Parathyroid adenoma (tissue), 2 donors: Measurements from ENCODE around the gene TIMM50.
"Not testable (repeated sequence)": the region's sequence is repeated elsewhere in the genome, so short reads cannot be mapped to it uniquely, and the experiment has no call there.

Source experiments
- H2AFZ ChIP-seq: fragments of 300-600 bp; sonication (generic); one replicate; pipeline ENCODE4 v1.7.0; 2017; ENCODE audit warnings: antibody characterized with exemption, mild to moderate bottlenecking
- H3K27ac ChIP-seq: fragments of 300-600 bp; sonication (generic); one replicate; pipeline ENCODE4 v1.7.0; 2017
- H3K27me3 ChIP-seq: fragments of 300-600 bp; sonication (generic); one replicate; pipeline ENCODE4 v1.7.0; 2017; ENCODE audit warnings: low read length; ENCODE audit not compliant: control insufficient read depth, insufficient read depth
- H3K36me3 ChIP-seq: fragments of 300-600 bp; sonication (generic); one replicate; pipeline ENCODE4 v1.7.0; 2017; ENCODE audit warnings: low read length; ENCODE audit not compliant: control insufficient read depth, insufficient read depth
- H3K4me1 ChIP-seq: fragments of 300-600 bp; sonication (generic); one replicate; pipeline ENCODE4 v1.7.0; 2017; ENCODE audit warnings: control low read depth
- H3K4me2 ChIP-seq: fragments of 300-600 bp; sonication (generic); one replicate; pipeline ENCODE4 v1.7.0; 2017; ENCODE audit warnings: low read length
- H3K4me3 ChIP-seq: fragments of 300-600 bp; sonication (generic); one replicate; pipeline ENCODE4 v1.7.0; 2017; ENCODE audit warnings: low read depth, low read length
- H3K79me2 ChIP-seq: fragments of 300-600 bp; sonication (generic); one replicate; pipeline ENCODE4 v1.7.0; 2017; ENCODE audit warnings: control low read depth
- H3K9ac ChIP-seq: fragments of 300-600 bp; sonication (generic); one replicate; pipeline ENCODE4 v1.7.0; 2017; ENCODE audit warnings: mild to moderate bottlenecking
- H3K9me3 ChIP-seq: fragments of 300-600 bp; sonication (generic); one replicate; pipeline ENCODE4 v1.7.0; 2017; ENCODE audit warnings: low read length; ENCODE audit not compliant: control insufficient read depth
- CTCF ChIP-seq: fragments of 300-600 bp; sonication (generic); IDR thresholded peaks from one replicate; pipeline ENCODE4 v1.7.0; 2017; ENCODE audit warnings: antibody characterized with exemption, mild to moderate bottlenecking
- donor health status: primary hyperparathyroidism.

The TIMM50 gene

GRCh38 chr19:39445196-39446111 lies 35.2 kb upstream of the TIMM50 start, which contains the start of gene SUPT5H:
SUPT5H (plus strand) TSS chr19:39445582; CDS start chr19:39445891, 309 bp downstream.
- Histone ChIP-seq H2AFZ (peak within 1 kb of the TSS; percentile 87), H3K36me3 (no peaks in the 10 kb centered on the region), H3K4me2 (peak within 1 kb of the TSS; percentile 83), H3K9me3 (no peaks in the 10 kb centered on the region), H3K4me1 (peaks cover 24% of the 10 kb centered on the region), H3K27me3 (no peaks in the 10 kb centered on the region), H3K27ac (peak within 1 kb of the TSS; percentile 84), H3K79me2 (peaks cover 45% of the 10 kb centered on the region), H3K9ac (peak within 1 kb of the TSS; percentile 96), H3K4me3 (peak within 1 kb of the TSS; percentile 100)
- no peak for TF ChIP-seq CTCF

- no peak for TF ChIP-seq CTCF
- peak overlapping the region; percentile 84 for H3K27ac ChIP-seq
- H3K4me2 ChIP-seq = peak overlapping the region; percentile 83
- no peaks in the 10 kb centered on the region for H3K9me3 ChIP-seq
- H3K36me3 ChIP-seq = no peaks in the 10 kb centered on the region
- H3K9ac ChIP-seq = peak overlapping the region; percentile 96
- peak overlapping the region; percentile 100 for H3K4me3 ChIP-seq
- H2AFZ ChIP-seq = no peak overlapping the region
- peaks cover 53% of the 10 kb centered on the region for H3K79me2 ChIP-seq
- H3K27me3 ChIP-seq = no peaks in the 10 kb centered on the region
- H3K4me1 ChIP-seq = peaks cover 34% of the 10 kb centered on the region
Measured at GRCh38 chr19:39446365-39447084, 34.1 kb upstream of the TIMM50 start.

- H3K4me3 ChIP-seq = no peak overlapping the region
- H3K27me3 ChIP-seq = no peaks in the 10 kb centered on the region
- no peaks in the 10 kb centered on the region for H3K36me3 ChIP-seq
- no peak overlapping the region for H3K4me2 ChIP-seq
- no peak for TF ChIP-seq CTCF
- peaks cover 70% of the 10 kb centered on the region for H3K79me2 ChIP-seq
- no peak overlapping the region for H2AFZ ChIP-seq
- no peak overlapping the region for H3K27ac ChIP-seq
- no peak overlapping the region for H3K9ac ChIP-seq
- no peaks in the 10 kb centered on the region for H3K9me3 ChIP-seq
- H3K4me1 ChIP-seq = peaks cover 40% of the 10 kb centered on the region
Measured at GRCh38 chr19:39448271-39448670, 32.4 kb upstream of the TIMM50 start.

GRCh38 chr19:39449116-39449797 lies 31.4 kb upstream of the TIMM50 start:
- no peaks in the 10 kb centered on the region for H3K9me3 ChIP-seq
- no peak overlapping the region for H3K4me3 ChIP-seq
- H3K27me3 ChIP-seq = no peaks in the 10 kb centered on the region
- peaks cover 40% of the 10 kb centered on the region for H3K4me1 ChIP-seq
- H3K4me2 ChIP-seq = no peak overlapping the region
- H3K36me3 ChIP-seq = no peaks in the 10 kb centered on the region
- H3K9ac ChIP-seq = no peak overlapping the region
- TF ChIP-seq CTCF = no peak
- no peak overlapping the region for H2AFZ ChIP-seq
- H3K27ac ChIP-seq = no peak overlapping the region
- peaks cover 72% of the 10 kb centered on the region for H3K79me2 ChIP-seq

GRCh38 chr19:39451257-39451656 lies 29.4 kb upstream of the TIMM50 start:
- H3K9ac ChIP-seq, H3K9me3 ChIP-seq, H3K27ac ChIP-seq, H3K36me3 ChIP-seq, H3K4me2 ChIP-seq, H3K27me3 ChIP-seq, H2AFZ ChIP-seq, H3K4me3 ChIP-seq: not testable (repeated sequence)
- peaks cover 38% of the 10 kb centered on the region for H3K4me1 ChIP-seq
- H3K79me2 ChIP-seq = peaks cover 75% of the 10 kb centered on the region
